GM23338 (cell line): Measurements from ENCODE around the gene CACNB4. TPM values are rescaled to one million over a fixed set of nuclear protein-coding genes. Genes with fewer than 3 reads are reported as not detected.
"Not testable (repeated sequence)": the region's sequence is repeated elsewhere in the genome, so short reads cannot be mapped to it uniquely, and the experiment has no call there.

Source experiments
- ATAC-seq: fragments of 200-7000 bp; cut with Tn5 transposase; 3 replicates; pipeline ENCODE4 v1.9.1; 2020
- DNase-seq: peaks from one replicate; pipeline ENCODE4 v3.0.0-alpha.2; 2015; ENCODE audit warnings: low spot score
- H2AFZ ChIP-seq: fragments of 200-600 bp; sonication (generic); 2 replicates; pipeline ENCODE4 v1.8.0; 2016; ENCODE audit warnings: antibody characterized with exemption, mild to moderate bottlenecking, moderate library complexity
- H3F3A ChIP-seq: fragments of 200-600 bp; sonication (generic); replicated peaks from 2 replicates; pipeline ENCODE4 v1.8.0; 2017; ENCODE audit warnings: antibody characterized with exemption, mixed run types, low read depth
- H3K27ac ChIP-seq: fragments of 200-600 bp; sonication (generic); 2 replicates; pipeline ENCODE4 v1.6.1; 2016; ENCODE audit warnings: low read depth
- H3K27me3 ChIP-seq: fragments of 200-600 bp; sonication (generic); 2 replicates; pipeline ENCODE4 v1.8.0; 2016; ENCODE audit warnings: mild to moderate bottlenecking, mixed run types, moderate library complexity; ENCODE audit not compliant: insufficient read depth
- H3K36me3 ChIP-seq: fragments of 200-600 bp; sonication (generic); 2 replicates; pipeline ENCODE4 v1.8.0; 2016; ENCODE audit warnings: mild to moderate bottlenecking; ENCODE audit not compliant: insufficient read depth
- H3K4me1 ChIP-seq: fragments of 200-600 bp; sonication (generic); 2 replicates; pipeline ENCODE4 v1.8.0; 2016; ENCODE audit warnings: mild to moderate bottlenecking, moderate library complexity; ENCODE audit not compliant: insufficient read depth
- H3K4me2 ChIP-seq: fragments of 200-600 bp; sonication (generic); 2 replicates; pipeline ENCODE4 v1.7.1; 2017; ENCODE audit warnings: mixed run types
- H3K4me3 ChIP-seq: fragments of 200-600 bp; sonication (generic); 2 replicates; pipeline ENCODE4 v1.6.1; 2016; ENCODE audit warnings: mixed run types
- H3K79me2 ChIP-seq: fragments of 200-600 bp; sonication (generic); replicated peaks from 2 replicates; pipeline ENCODE4 v1.8.0; 2017; ENCODE audit warnings: mild to moderate bottlenecking; ENCODE audit not compliant: insufficient read depth
- H3K9me2 ChIP-seq: fragments of 200-600 bp; sonication (generic); 2 replicates; pipeline ENCODE4 v1.8.0; 2017; ENCODE audit not compliant: insufficient read depth
- H4K20me1 ChIP-seq: fragments of 200-600 bp; sonication (generic); replicated peaks from 2 replicates; pipeline ENCODE4 v1.8.0; 2017; ENCODE audit warnings: mild to moderate bottlenecking; ENCODE audit not compliant: insufficient read depth
- H3K27ac Mint-ChIP-seq: 2 replicates; pipeline ENCODE4 v1.8.0; 2020; ENCODE audit warnings: inconsistent platforms, mild to moderate bottlenecking, moderate library complexity, mixed read lengths
- H3K27me3 Mint-ChIP-seq: 3 replicates; pipeline ENCODE4 v1.8.0; 2022; ENCODE audit warnings: low read depth, mild to moderate bottlenecking, moderate library complexity, mixed read lengths, inconsistent platforms; ENCODE audit not compliant: insufficient read depth, poor library complexity
- H3K36me3 Mint-ChIP-seq: 3 replicates; pipeline ENCODE4 v1.8.0; 2021; ENCODE audit warnings: low read depth, mild to moderate bottlenecking, inconsistent platforms, moderate library complexity, mixed read lengths
- H3K4me1 Mint-ChIP-seq: 3 replicates; pipeline ENCODE4 v1.8.0; 2020; ENCODE audit warnings: mild to moderate bottlenecking, inconsistent platforms, mixed read lengths
- H3K4me3 Mint-ChIP-seq: 3 replicates; pipeline ENCODE4 v1.8.0; 2021; ENCODE audit warnings: moderate library complexity, mild to moderate bottlenecking, inconsistent platforms, mixed read lengths
- H3K9me3 Mint-ChIP-seq: 3 replicates; pipeline ENCODE4 v1.8.0; 2020; ENCODE audit warnings: moderate library complexity, mild to moderate bottlenecking, inconsistent platforms, mixed read lengths
- CREB1 ChIP-seq: fragments of 250-450 bp; sonication (Bioruptor Pico); IDR thresholded peaks from 2 replicates; pipeline ENCODE4 v1.5.0; 2020; ENCODE audit warnings: low read depth, mild to moderate bottlenecking, moderate library complexity
- CTCF ChIP-seq, 2 experiments: fragments of 200-600 bp in 1 of 2; sonication (generic) in 1 of 2; conservative IDR thresholded peaks; 2 replicates each; pipeline versions ENCODE4 v1.5.1 to v1.6.1; 2016 to 2017; ENCODE audit warnings: antibody characterized with exemption in 2 of 2, low read depth in 2 of 2, mild to moderate bottlenecking in 2 of 2, moderate library complexity in 1 of 2
- EZH2 ChIP-seq: fragments of 200-600 bp; sonication (generic); IDR thresholded peaks from one replicate; pipeline ENCODE4 v1.8.0; 2017; ENCODE audit warnings: antibody characterized with exemption, mild to moderate bottlenecking, low read depth; ENCODE audit not compliant: unreplicated experiment
- EZH2phosphoT487 ChIP-seq: fragments of 200-600 bp; sonication (generic); IDR thresholded peaks from one replicate; pipeline ENCODE4 v1.8.1; 2018; ENCODE audit warnings: antibody characterized with exemption; ENCODE audit not compliant: unreplicated experiment
- JUNB ChIP-seq: IDR thresholded peaks from one replicate; pipeline ENCODE4 v1.6.1; 2016; ENCODE audit warnings: antibody characterized with exemption; ENCODE audit not compliant: unreplicated experiment
- NANOG ChIP-seq: IDR thresholded peaks from 2 replicates; pipeline ENCODE4 v1.6.1; 2016; ENCODE audit warnings: antibody characterized with exemption, borderline replicate concordance
- POLR2AphosphoS5 ChIP-seq: IDR thresholded peaks from 2 replicates; pipeline ENCODE4 v1.6.1; 2016; ENCODE audit warnings: antibody characterized with exemption, low read depth
- STAT1 ChIP-seq: IDR thresholded peaks from one replicate; pipeline ENCODE4 v1.6.1; 2016; ENCODE audit warnings: antibody characterized with exemption; ENCODE audit not compliant: unreplicated experiment
- ZNF114 ChIP-seq: fragments of 250-450 bp; sonication (Bioruptor Pico); IDR thresholded peaks from 2 replicates; pipeline ENCODE4 v1.5.0; 2020; ENCODE audit warnings: mild to moderate bottlenecking, moderate library complexity
- ZNF331 ChIP-seq: fragments of 250-450 bp; sonication (Bioruptor Pico); IDR thresholded peaks from 2 replicates; pipeline ENCODE4 v1.5.0; 2020; ENCODE audit warnings: low read depth, mild to moderate bottlenecking, moderate library complexity
- polyA plus RNA-seq: library from polyadenylated mRNA; unstranded; fragments of >200 nt; fragmentation: Nextera tagmentation; extraction: Ambion mirVana; gene quantifications from 2 replicates; pipeline ENCODE4 v1.2.1, GENCODE V29; 2016
- total RNA-seq: library from RNA; depleted of rRNA; stranded (reverse); fragments of >200 nt; shearing (Covaris generic); gene quantifications from 2 replicates; pipeline ENCODE4 v1.2.3, GENCODE V29; 2014
- TF ChIP-seq, protein P1 (sequence below): IDR thresholded peaks from one replicate; pipeline ENCODE4 v1.6.1; 2018; ENCODE audit warnings: antibody characterized with exemption; ENCODE audit not compliant: unreplicated experiment
- TF ChIP-seq, protein P2 (sequence below): IDR thresholded peaks from 2 replicates; pipeline ENCODE4 v1.6.1; 2016; ENCODE audit warnings: antibody characterized with exemption

Gene CACNB4
- total and polyA plus RNA-seq, 2 experiments from 2014 or later: 4.0 to 9.8 TPM

DNA sequence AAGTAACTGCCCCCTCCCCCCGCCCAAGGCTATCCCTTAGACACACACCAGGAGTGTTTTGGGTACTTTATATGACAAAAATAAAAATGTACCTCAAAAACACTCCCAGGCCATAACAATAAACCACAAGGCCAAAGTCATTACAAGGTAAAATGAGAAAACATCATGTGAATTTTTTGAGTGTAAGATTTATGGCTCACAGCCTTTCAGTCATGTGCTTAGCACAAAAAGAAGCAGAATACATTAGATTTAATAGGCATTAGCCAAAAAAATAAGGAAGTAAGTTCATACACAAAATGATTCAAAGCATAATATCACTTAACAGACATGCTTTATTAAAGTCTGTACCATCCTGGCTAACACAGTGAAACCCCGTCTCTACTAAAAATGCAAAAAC is 103.7 kb downstream of the CACNB4 start (continued):
- TF ChIP-seq, protein P1, sequence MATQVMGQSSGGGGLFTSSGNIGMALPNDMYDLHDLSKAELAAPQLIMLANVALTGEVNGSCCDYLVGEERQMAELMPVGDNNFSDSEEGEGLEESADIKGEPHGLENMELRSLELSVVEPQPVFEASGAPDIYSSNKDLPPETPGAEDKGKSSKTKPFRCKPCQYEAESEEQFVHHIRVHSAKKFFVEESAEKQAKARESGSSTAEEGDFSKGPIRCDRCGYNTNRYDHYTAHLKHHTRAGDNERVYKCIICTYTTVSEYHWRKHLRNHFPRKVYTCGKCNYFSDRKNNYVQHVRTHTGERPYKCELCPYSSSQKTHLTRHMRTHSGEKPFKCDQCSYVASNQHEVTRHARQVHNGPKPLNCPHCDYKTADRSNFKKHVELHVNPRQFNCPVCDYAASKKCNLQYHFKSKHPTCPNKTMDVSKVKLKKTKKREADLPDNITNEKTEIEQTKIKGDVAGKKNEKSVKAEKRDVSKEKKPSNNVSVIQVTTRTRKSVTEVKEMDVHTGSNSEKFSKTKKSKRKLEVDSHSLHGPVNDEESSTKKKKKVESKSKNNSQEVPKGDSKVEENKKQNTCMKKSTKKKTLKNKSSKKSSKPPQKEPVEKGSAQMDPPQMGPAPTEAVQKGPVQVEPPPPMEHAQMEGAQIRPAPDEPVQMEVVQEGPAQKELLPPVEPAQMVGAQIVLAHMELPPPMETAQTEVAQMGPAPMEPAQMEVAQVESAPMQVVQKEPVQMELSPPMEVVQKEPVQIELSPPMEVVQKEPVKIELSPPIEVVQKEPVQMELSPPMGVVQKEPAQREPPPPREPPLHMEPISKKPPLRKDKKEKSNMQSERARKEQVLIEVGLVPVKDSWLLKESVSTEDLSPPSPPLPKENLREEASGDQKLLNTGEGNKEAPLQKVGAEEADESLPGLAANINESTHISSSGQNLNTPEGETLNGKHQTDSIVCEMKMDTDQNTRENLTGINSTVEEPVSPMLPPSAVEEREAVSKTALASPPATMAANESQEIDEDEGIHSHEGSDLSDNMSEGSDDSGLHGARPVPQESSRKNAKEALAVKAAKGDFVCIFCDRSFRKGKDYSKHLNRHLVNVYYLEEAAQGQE: no peak
- no peak for TF ChIP-seq POLR2AphosphoS5
- TF ChIP-seq CREB1 (CRISPR knock-in tag): no peak
- TF ChIP-seq, protein P2, sequence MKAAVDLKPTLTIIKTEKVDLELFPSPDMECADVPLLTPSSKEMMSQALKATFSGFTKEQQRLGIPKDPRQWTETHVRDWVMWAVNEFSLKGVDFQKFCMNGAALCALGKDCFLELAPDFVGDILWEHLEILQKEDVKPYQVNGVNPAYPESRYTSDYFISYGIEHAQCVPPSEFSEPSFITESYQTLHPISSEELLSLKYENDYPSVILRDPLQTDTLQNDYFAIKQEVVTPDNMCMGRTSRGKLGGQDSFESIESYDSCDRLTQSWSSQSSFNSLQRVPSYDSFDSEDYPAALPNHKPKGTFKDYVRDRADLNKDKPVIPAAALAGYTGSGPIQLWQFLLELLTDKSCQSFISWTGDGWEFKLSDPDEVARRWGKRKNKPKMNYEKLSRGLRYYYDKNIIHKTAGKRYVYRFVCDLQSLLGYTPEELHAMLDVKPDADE: no peak
- no peak for TF ChIP-seq ZNF114 (CRISPR knock-in tag)
- TF ChIP-seq JUNB: no peak
- no peak for TF ChIP-seq EZH2
- no peak for TF ChIP-seq EZH2phosphoT487
- TF ChIP-seq STAT1: no peak

DNA sequence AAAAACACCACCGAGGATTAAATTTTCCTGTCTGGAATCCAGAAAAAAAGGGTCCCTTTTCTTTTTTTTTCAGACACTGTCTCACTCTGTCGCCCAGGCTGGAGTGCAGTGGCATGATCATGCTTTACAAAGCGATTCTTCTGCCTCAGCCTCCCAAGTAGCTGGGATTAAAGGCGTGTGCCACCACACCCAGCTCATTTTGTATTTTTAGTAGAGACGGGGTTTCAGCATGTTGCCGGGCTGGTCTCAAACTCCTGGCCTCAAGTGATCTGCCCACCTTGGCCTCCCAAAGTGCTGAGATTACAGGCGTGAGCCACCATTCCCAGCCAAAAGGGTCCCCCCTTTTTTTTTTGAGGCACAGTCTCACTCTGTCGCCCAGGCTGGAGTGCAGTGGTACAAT is 104.7 kb downstream of the CACNB4 start:
- not testable (repeated sequence) for H3K27me3 ChIP-seq, H3K9me2 ChIP-seq, H3K27me3 Mint-ChIP-seq, H3K4me2 ChIP-seq, H2AFZ ChIP-seq, H3K4me1 ChIP-seq, H3K27ac Mint-ChIP-seq, H3K27ac ChIP-seq, H3K36me3 Mint-ChIP-seq, ATAC-seq, H4K20me1 ChIP-seq, H3K79me2 ChIP-seq, H3F3A ChIP-seq, H3K9me3 Mint-ChIP-seq, H3K36me3 ChIP-seq, H3K4me3 Mint-ChIP-seq, H3K4me3 ChIP-seq, DNase-seq
- H3K4me1 Mint-ChIP-seq: peaks cover 14% of the 10 kb centered on the region

GRCh38 chr2:151991010-151991409 is 107.8 kb downstream of the CACNB4 start:
- H4K20me1 ChIP-seq: no peaks in the 10 kb centered on the region; the same call in 1 of the 2 replicates
- Mint-ChIP-seq H3K36me3 (no peaks in the 10 kb centered on the region), H3K9me3 (no peaks in the 10 kb centered on the region), H3K27ac (no peak overlapping the region), H3K4me1 (peaks cover 13% of the 10 kb centered on the region), H3K27me3 (peaks cover 2% of the 10 kb centered on the region), H3K4me3 (no peak overlapping the region)
- DNase-seq: no peak
- H3K27ac ChIP-seq: no peak overlapping the region
- no peaks in the 10 kb centered on the region for H3F3A ChIP-seq
- no peak overlapping the region for H3K4me2 ChIP-seq
- no peak overlapping the region for H2AFZ ChIP-seq
- no peaks in the 10 kb centered on the region for H3K79me2 ChIP-seq
- peaks cover 16% of the 10 kb centered on the region for H3K9me2 ChIP-seq
- no peak overlapping the region for H3K4me3 ChIP-seq
- no peaks in the 10 kb centered on the region for H3K36me3 ChIP-seq
- no peaks in the 10 kb centered on the region for H3K27me3 ChIP-seq
- ATAC-seq: no peak
- peaks cover 10% of the 10 kb centered on the region; the same call in 1 of the 2 replicates for H3K4me1 ChIP-seq
- TF ChIP-seq CTCF (conservative IDR thresholded peaks at IDR 0.05; ENCODE audit: low read depth in 2 of 2) (no peak), CREB1 (CRISPR knock-in tag) (no peak), ZNF114 (CRISPR knock-in tag) (no peak), STAT1 (no peak), POLR2AphosphoS5 (no peak), EZH2phosphoT487 (no peak), NANOG (no peak), ZNF331 (no peak), EZH2 (no peak)
- TF ChIP-seq, protein P1: no peak
